ENCODE results near the gene UBA1.

- TF ChIP-seq CTCF (IDR thresholded peaks at IDR 0.05; ENCODE audit: low read length) (no peak), EZH2phosphoT487 (IDR thresholded peaks at IDR 0.05; ENCODE audit: low read length) (no peak), EZH2 (optimal IDR thresholded peaks at IDR 0.05; ENCODE audit: low read depth, low read length) (no peak)
Measured at GRCh38 chrX:47176101-47176740, 17.4 kb upstream of the UBA1 start.

All from MM.1S (cell line).